Vagina (tissue), 2 donors: Measurements from ENCODE around the gene FLRT1.

Experiments used
- CTCF ChIP-seq, 3 experiments: fragments of 450-650 bp in 2 of 3; fragments of 200-600 bp in 1 of 3; sonication (generic) in 1 of 3; IDR thresholded peaks; one replicate each; pipeline ENCODE4 v1.5.1; 2017 to 2019; ENCODE audit warnings: antibody characterized with exemption in 3 of 3, mild to moderate bottlenecking in 2 of 3, moderate library complexity in 2 of 3
- POLR2AphosphoS5 ChIP-seq, 2 donors: sonication (generic); formaldehyde crosslinking; IDR thresholded peaks; one replicate each; pipeline ENCODE4 v1.9.0; 2017; ENCODE audit warnings: antibody characterized with exemption in 2 of 2, mild to moderate bottlenecking in 2 of 2, low read depth in 1 of 2; ENCODE audit not compliant: insufficient read depth in 1 of 2

GRCh38 chr11:64084146-64084950, 48.6 kb downstream of the FLRT1 start:
- TF ChIP-seq CTCF (IDR thresholded peaks at IDR 0.05) (no peak), POLR2AphosphoS5 (IDR thresholded peaks at IDR 0.05; ENCODE audit: insufficient read depth in 1 of 2, low read depth in 1 of 2) (no peak)
